Rectal smooth muscle tissue (tissue), 1 donor: ENCODE measurements around the gene WNK1.
"Not testable (repeated sequence)": the region's sequence is repeated elsewhere in the genome, so short reads cannot be mapped to it uniquely, and the experiment has no call there.

ENCODE experiments used
- H3K27ac ChIP-seq: one replicate; pipeline ENCODE4 v1.7.0; 2013; ENCODE audit warnings: low read depth, low read length, inconsistent platforms
- H3K27me3 ChIP-seq: one replicate; pipeline ENCODE4 v1.7.0; 2013; ENCODE audit warnings: low read length; ENCODE audit not compliant: control insufficient read depth, insufficient read depth
- H3K36me3 ChIP-seq: one replicate; pipeline ENCODE4 v1.7.0; 2013; ENCODE audit warnings: low read length; ENCODE audit not compliant: control insufficient read depth, insufficient read depth
- H3K4me1 ChIP-seq: one replicate; pipeline ENCODE4 v1.7.0; 2013; ENCODE audit warnings: low read length; ENCODE audit not compliant: control insufficient read depth, insufficient read depth
- H3K4me3 ChIP-seq: one replicate; pipeline ENCODE4 v1.7.0; 2013; ENCODE audit warnings: low read length
- H3K9ac ChIP-seq: one replicate; pipeline ENCODE4 v1.7.0; 2013; ENCODE audit warnings: low read length

The WNK1 gene

GRCh38 chr12:774051-774614 lies 21.8 kb downstream of the WNK1 start:
- no peak overlapping the region for H3K9ac ChIP-seq
- no peak overlapping the region for H3K4me3 ChIP-seq
- no peaks in the 10 kb centered on the region for H3K27me3 ChIP-seq
- H3K27ac ChIP-seq, result no peak overlapping the region
- H3K4me1 ChIP-seq, result peaks cover 11% of the 10 kb centered on the region
- H3K36me3 ChIP-seq, result no peaks in the 10 kb centered on the region

DNA sequence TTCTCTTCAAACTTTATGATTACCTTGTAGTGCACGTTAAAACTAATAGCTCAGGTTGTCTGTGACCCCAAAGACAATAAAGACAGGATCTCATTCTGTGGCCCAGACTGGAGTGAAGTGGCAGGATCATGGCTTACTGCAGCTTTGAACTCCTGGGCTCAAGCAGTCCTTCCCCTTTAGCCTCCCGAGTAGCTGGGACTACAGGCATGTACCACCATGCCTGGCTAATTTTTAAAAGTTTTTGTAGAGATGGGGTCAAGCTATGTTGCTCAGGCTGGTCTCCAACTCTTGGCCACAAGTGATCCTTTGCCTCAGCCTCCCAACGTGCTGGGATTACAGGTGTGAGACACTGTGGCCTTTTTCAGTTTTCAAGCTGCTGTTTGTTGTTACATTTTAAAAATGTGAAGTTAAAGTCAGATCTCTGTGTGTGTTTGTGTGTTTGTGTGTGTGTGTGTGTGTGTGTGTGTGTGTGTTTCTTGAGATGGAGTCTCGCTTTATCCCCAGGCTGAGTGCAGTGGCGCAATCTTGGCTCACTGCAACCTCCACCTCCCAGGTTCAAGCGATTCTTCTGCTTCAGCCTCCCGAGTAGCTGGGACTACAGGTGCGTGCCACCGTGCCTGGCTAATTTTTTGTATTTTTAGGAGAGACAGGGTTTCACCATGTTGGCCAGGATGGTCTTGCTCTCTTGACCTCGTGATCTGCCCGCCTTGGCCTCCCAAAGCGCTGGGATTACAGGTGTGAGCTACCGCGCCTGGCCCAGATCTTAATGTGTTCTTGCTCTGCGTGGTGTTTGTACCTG lies 23.8 kb downstream of the WNK1 start:
- H3K27ac ChIP-seq, H3K9ac ChIP-seq, H3K36me3 ChIP-seq, H3K27me3 ChIP-seq, H3K4me3 ChIP-seq: not testable (repeated sequence)
- H3K4me1 ChIP-seq, result peaks cover 18% of the 10 kb centered on the region

- H3K36me3 ChIP-seq, H3K27me3 ChIP-seq, H3K9ac ChIP-seq, H3K27ac ChIP-seq, H3K4me3 ChIP-seq: not testable (repeated sequence)
- H3K4me1 ChIP-seq, result peaks cover 18% of the 10 kb centered on the region
Observed at GRCh38 chr12:776772-777373, 24.5 kb downstream of the WNK1 start.

DNA sequence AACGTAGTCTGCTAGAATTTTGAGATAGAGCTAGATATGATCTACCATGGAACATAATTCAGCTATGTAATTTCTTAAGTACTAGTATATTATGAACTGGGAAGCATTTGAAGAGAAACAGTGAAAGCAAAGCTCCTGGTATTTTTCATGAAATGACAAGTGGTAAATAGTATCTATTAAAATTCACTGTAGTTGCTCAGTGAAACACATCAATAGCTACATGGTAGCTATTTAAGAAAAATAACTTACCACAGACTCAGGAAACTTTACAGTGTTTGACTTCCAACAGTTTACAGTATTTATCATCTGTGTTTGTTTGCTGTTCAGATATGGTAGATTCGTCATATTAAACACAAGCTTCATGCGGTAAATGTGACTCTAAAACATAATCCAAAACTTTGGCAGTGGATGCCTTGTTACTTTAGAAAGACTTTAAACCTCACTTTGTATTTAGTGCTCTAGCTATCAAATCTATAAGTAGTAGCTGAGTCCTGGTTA lies 25.2 kb downstream of the WNK1 start:
- no peak overlapping the region for H3K9ac ChIP-seq
- H3K27me3 ChIP-seq, result no peaks in the 10 kb centered on the region
- no peaks in the 10 kb centered on the region for H3K36me3 ChIP-seq
- H3K4me1 ChIP-seq, result peaks cover 18% of the 10 kb centered on the region
- H3K4me3 ChIP-seq, result no peak overlapping the region
- no peak overlapping the region for H3K27ac ChIP-seq

DNA sequence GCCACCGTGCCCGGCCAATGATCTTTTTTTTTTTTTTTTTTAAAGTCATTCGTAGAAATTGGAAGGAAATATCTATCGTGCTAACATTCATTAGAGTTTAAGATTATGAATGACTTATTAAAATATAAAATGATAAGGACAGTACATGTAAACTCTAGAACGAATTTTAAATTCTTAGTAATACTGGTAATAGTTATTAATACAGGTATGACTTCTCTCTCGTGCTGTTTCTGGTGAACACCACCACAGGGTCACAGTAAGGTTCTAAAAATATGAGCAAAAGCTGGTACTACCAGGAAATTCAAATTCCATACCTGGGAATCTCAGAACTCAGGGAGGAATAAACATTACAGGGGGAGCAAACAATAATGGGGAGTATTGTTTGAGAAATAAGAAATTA lies 26.2 kb downstream of the WNK1 start:
- no peak overlapping the region for H3K27ac ChIP-seq
- no peaks in the 10 kb centered on the region for H3K27me3 ChIP-seq
- H3K9ac ChIP-seq, result no peak overlapping the region
- H3K36me3 ChIP-seq, result no peaks in the 10 kb centered on the region
- peaks cover 18% of the 10 kb centered on the region for H3K4me1 ChIP-seq
- no peak overlapping the region for H3K4me3 ChIP-seq

DNA sequence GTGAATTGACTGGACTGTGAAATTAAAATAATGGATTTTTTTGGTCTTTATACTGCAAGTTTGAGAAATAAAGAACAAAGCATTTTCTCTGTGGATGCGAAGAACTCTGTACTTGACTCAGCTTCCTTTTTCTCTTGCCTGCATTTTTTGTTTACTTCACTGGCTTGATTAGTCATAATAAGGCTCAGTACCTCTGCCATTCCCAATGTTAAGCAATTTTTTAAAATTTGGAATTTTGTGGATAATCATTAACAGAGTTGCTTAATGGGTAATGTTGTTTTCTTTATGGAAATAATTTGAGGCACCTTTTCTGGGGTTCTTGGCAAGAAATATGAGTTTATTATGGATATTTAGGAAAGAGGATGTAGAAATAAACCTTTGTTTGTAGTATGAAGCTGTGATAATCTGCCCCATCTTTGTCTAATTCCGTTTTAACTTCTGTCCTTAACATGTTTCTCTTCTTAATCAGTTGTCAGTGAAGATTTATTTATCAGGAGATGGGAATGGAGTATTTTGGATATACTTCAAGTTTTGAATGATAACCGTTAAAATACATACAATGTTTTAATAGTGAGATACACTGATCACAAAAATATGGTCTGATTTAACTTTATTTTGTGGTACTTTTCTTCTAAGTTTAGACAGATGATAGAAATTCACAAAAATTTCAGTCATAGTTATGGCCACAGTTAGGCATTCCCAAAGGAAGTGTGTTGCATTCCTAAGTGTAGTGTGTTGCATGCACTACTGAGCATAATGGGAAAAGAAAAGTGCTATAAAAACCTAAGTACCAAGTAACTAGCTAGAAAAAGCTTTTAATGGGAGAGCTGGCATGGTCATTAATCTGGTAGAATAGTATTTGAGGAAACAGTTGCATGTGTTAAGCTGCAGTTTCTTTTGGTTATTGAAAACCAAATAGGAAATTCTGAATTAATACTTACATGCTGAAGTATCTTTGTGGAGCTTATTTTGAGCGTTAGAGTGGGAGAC lies 27.7 kb downstream of the WNK1 start:
- Histone ChIP-seq H3K27me3 (no peaks in the 10 kb centered on the region), H3K4me1 (peaks cover 12% of the 10 kb centered on the region), H3K9ac (no peak overlapping the region), H3K36me3 (no peaks in the 10 kb centered on the region), H3K4me3 (no peak overlapping the region), H3K27ac (no peak overlapping the region)

DNA sequence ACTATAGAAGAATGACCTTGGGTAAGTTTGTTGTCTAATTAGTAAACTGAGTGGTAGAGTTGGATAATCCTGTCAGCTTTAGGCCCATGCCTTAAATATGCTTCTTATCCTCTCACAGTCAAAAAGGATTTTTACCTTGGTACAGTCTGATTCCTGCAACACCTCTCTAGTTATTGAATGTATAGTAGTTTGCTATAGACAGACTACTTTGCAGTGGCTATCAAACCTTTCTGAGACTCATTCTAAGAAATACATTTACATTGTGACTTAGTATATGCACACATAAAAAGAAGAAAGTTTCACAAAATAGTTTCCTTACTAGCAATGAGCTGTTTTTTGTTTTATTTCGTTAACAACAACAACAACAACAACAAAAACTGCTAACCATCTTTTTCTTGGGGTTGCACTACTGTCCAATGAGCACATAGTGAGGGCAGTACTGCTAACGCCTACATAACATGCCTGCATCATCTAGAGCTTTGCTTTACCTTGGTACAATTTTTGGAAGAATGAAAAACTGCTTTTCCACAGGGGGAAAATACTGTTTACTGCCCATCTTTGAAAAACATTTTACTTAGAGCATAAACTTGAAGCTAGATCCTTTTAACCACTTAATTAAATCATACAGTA lies 28.5 kb downstream of the WNK1 start:
- H3K4me1 ChIP-seq, result peaks cover 12% of the 10 kb centered on the region
- H3K9ac ChIP-seq, result no peak overlapping the region
- H3K27ac ChIP-seq, result no peak overlapping the region
- H3K4me3 ChIP-seq, result no peak overlapping the region
- H3K36me3 ChIP-seq, result no peaks in the 10 kb centered on the region
- H3K27me3 ChIP-seq, result no peaks in the 10 kb centered on the region

DNA sequence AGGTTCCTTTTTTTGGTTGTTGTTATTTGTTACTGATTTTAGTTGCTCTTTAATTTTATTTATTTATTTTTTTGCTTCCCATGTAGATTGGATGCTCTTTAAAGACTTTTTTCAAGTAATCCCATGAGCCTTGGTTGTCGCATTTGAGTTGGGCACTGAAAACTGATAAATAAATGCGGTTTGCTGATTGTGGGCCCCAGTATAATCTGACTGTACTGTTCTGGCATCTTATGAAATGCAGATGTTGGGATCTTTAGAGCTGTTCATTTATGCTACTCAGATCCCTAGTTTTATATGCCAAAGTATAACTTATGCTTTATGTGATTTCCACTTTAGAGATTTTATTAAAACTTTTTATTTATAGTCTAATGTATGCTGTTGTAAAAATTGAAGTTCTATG lies 33.3 kb downstream of the WNK1 start:
- no peak overlapping the region for H3K4me3 ChIP-seq
- no peak overlapping the region for H3K9ac ChIP-seq
- H3K36me3 ChIP-seq, result no peaks in the 10 kb centered on the region
- peaks cover 3% of the 10 kb centered on the region for H3K4me1 ChIP-seq
- H3K27me3 ChIP-seq, result no peaks in the 10 kb centered on the region
- H3K27ac ChIP-seq, result no peak overlapping the region

- H3K36me3 ChIP-seq, result no peaks in the 10 kb centered on the region
- no peak overlapping the region for H3K4me3 ChIP-seq
- H3K27me3 ChIP-seq, result no peaks in the 10 kb centered on the region
- no peaks in the 10 kb centered on the region for H3K4me1 ChIP-seq
- no peak overlapping the region for H3K9ac ChIP-seq
- H3K27ac ChIP-seq, result no peak overlapping the region
Observed at GRCh38 chr12:788288-788687, 35.9 kb downstream of the WNK1 start.

DNA sequence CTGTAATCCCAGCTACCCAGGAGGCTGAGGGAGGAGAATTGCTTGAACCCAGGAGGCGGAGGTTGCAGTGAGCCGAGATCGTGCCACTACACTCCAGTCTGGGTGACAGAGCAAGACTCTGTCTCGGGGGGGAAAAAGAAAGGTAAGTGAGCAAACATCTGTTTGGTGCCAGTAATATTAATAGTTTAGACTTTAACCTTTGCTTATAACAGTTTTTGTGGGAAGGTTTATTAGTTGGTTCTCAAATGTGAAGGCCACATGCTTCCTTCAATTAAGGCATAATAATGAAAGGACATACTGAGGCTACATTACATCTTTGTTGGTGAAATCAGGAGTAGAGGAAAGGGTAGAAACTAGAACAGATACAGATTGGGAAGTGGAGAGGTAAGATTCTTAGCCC lies 36.4 kb downstream of the WNK1 start:
- not testable (repeated sequence) for H3K36me3 ChIP-seq, H3K9ac ChIP-seq, H3K27me3 ChIP-seq, H3K4me1 ChIP-seq, H3K4me3 ChIP-seq, H3K27ac ChIP-seq

DNA sequence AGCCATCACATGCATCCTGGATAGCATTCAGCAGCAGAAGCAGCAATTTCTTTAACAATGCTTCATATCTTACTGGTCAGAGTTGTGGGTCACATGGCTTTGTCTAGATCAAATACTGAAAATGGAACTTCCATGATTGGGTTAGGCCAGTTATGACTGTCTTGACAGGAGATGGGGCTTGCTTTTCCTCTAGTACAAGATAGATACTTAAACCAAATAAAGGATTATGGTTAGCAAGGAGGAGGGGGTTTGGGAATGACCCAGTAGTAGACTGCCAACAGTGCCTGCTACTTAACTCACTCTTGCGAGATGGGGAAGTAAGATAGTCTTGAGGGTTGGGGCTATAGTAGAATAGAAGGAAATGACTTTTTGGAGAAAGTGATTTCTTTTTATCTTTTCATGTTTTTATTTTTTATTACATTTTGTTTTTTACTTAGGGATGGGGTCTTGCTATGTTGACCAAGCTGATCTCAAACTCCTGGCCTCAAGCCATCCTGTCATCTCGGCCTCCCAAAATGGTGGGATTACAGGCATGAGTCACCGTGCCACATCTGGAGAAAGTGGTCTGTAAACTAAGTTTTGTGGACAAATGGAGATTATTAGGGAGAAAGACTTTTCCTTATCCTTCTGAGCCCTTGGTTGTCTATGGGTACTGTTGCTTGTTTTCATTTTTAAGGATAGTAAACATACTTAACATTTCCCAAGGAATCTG lies 37.6 kb downstream of the WNK1 start:
- H3K27ac ChIP-seq, result no peak overlapping the region
- H3K36me3 ChIP-seq, result no peaks in the 10 kb centered on the region
- H3K4me3 ChIP-seq, result no peak overlapping the region
- H3K27me3 ChIP-seq, result no peaks in the 10 kb centered on the region
- no peak overlapping the region for H3K9ac ChIP-seq
- H3K4me1 ChIP-seq, result no peaks in the 10 kb centered on the region
